ENCODE data around the gene RUSC2. TPM values are rescaled to one million over a fixed set of nuclear protein-coding genes. Genes with fewer than 3 reads are reported as not detected.

RUSC2 gene, protein sequence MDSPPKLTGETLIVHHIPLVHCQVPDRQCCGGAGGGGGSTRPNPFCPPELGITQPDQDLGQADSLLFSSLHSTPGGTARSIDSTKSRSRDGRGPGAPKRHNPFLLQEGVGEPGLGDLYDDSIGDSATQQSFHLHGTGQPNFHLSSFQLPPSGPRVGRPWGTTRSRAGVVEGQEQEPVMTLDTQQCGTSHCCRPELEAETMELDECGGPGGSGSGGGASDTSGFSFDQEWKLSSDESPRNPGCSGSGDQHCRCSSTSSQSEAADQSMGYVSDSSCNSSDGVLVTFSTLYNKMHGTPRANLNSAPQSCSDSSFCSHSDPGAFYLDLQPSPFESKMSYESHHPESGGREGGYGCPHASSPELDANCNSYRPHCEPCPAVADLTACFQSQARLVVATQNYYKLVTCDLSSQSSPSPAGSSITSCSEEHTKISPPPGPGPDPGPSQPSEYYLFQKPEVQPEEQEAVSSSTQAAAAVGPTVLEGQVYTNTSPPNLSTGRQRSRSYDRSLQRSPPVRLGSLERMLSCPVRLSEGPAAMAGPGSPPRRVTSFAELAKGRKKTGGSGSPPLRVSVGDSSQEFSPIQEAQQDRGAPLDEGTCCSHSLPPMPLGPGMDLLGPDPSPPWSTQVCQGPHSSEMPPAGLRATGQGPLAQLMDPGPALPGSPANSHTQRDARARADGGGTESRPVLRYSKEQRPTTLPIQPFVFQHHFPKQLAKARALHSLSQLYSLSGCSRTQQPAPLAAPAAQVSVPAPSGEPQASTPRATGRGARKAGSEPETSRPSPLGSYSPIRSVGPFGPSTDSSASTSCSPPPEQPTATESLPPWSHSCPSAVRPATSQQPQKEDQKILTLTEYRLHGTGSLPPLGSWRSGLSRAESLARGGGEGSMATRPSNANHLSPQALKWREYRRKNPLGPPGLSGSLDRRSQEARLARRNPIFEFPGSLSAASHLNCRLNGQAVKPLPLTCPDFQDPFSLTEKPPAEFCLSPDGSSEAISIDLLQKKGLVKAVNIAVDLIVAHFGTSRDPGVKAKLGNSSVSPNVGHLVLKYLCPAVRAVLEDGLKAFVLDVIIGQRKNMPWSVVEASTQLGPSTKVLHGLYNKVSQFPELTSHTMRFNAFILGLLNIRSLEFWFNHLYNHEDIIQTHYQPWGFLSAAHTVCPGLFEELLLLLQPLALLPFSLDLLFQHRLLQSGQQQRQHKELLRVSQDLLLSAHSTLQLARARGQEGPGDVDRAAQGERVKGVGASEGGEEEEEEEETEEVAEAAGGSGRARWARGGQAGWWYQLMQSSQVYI (N-terminal part only)
- total RNA-seq (2014; rRNA removed) = 31.3 and 31.5 TPM in 2 replicates
- 32.8 TPM for polyA plus RNA-seq (2012)

DNA sequence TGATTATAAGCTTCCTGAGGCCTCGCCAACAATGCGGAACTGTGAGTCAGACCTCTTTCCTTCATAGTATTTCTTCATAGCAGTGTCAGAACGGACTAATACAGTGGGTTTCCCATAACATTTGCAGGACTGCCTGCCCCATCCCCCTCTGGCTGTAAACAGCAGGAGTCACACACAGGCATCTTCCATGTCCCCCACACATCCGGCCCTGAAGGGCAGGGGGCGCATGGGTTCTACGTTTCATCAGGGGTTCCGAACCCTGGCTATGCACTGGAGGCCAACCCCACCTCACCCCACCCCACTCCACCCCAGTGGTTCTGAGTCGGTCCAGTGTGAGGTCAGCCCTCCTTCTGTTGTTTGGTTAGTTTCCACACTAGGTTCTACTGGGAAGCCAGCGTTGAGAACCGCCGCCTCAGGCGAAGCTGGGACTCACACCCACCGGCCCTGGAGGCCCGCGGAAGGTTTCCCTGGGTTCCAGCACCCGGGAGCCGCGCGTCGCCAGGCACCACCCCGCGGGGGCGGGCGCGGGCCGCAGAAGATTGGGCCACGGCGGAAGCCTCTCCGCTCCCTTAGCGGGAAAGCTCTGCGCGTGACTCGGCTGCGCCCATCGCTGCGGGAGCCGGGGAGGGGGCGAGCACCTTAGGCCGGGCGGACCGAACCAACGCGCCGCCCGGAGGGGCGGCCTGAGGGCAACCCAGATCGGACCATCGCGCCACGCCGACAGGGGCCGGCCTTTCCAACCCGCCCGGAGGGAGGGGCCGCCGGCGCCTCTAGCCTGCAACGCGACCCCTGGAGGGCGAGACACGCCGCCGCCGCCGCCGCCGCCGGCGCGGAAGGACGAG lies at the start of gene RUSC2:
Gene RUSC2, plus strand, starts transcription at position 799 of the 842 bp plus-strand sequence. CDS start 56,411 bp downstream, outside the sequence.
- peak; percentile 87 for DNase-seq (ENCODE audit: low read depth)

DNA sequence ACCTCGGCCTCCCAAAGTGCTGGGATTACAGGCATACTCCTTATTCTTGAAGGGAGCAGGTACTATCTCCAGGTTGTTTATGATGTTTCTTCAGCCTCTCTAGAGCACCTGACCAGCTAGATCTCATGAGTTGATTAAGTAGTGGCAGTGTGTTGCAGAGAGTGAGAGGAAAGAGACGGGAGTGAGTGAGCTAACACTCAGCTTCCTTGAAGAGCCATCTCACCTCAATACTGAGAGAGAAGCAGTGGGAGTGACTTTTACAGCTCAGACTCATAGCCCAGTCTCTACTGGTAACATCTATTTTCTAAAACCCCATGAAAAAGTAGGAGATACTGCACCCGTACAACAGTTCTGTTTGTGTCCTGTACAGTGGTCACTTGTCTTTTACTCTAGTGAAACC lies 43.9 kb upstream of the RUSC2 start:
- DNase-seq (ENCODE audit: low read depth) = no peak

DNA sequence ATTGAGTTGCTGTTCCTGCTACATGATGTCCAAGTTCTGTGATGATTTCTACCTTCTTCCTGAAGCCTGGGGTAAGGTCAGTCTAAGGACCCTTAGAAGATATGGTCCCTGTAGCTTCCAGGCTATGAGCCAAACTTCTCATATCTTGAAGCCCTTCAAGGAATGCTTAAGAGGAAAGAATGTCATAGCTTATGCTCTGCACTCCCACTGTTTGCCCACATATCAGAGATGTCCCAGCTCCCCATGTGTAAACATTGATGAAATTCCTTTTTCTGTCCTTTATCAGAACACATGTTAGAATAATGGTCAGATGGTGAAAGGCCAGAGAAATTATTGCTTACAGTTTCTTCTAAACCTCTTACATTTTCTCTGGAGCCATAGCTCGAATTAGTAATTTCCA lies 41.4 kb upstream of the RUSC2 start:
- DNase-seq (ENCODE audit: low read depth) = no peak

DNA sequence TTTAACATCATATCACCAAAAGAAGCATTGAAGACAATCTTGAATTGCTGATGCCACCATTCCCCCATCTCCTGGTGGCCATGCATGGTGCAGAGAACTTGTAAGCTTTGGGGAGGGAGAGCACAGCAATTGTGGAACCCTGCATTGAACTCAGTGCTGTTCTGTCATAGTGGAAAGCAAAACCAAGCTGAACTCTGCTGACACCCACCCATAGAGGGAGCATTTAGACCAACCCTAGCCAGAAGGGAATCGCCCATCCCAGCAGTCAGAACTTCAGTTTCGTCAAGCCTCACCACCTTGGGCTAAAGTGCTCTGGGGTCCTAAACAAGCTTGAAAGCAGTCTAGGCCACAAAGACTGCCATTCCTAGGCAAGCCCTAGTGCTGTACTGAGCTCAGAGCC lies 37.4 kb upstream of the RUSC2 start:
- no peak for DNase-seq (ENCODE audit: low read depth)

DNA sequence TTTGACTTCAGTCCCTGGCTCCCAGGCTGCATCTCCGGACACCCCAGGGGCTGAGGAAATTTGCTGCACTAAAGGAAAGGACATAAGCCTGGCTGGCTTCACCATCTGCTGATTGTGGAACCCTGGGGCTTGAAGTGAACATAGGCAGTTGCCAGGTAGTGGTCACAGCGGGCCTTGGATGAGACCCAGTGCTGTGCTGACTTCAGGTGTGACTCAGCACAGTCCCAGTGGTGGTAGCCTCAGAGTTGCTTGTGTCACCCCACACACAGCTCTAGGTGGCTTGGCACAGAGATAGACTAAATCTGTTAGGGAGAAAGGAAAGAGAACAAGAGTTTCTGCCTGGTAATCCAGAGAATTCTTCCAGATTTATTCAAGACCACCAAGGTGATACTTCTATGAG lies 36.1 kb upstream of the RUSC2 start:
- DNase-seq (ENCODE audit: low read depth) = no peak

DNA sequence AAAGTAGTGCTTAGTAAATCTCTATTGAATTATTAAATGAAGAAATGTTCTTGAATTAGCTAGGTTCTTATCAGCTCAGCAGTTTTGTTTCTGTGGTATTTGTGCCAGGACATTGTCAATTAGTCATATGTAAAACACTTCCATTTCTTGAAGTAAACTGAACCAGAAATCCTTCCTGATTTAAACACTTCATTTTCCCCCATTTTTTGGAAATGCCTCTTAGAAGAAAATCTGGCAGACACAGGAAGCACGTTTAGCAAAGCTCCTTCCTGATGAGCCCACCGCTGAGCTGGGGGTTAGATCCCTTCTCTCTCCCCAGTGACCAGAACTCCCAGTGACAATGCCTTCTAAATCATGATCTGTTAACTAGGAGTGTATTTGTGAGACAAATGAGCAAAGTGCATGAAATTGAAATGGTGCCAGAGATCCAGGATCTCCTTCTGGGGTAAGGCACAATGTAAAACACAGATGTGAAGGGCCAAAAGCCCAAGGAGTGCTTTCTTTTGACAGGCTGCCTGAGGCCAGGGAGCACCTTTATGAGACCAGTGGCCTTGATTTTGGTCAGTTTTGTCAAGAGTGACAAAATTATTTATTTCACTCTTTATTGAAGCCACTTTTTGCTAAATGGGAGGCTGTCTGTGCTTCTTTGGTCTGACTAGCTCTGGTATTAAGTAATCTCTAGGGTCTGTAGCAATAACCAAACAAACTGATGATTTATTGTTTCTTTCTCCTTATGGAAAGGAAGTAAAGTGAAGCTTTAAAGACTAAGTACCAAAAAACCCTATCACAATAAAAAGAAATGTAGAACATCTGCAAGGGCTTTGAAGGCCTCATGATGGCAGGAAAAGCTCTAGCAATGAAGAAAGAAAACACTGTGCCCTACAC lies 25.5 kb upstream of the RUSC2 start:
- peak; percentile 48 for DNase-seq (ENCODE audit: low read depth)

DNA sequence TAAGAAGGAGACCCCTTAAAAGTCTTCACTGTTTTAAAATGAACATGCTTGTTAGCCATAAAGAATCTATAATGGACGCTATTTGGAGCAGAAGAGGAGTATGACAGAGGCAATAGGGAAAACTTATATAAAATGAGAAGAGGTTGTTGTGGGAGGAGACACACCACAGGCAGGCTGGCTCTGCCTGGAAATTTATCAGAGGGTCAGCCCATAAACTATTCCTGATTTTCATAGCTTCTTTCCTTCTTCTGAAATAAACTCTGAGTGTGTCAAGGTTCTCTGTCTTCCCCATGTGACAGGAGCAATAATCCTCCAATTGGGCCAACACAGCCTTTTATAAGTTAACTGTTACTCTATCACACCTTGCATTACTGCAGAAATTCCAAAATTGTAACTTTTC lies 19.6 kb upstream of the RUSC2 start:
- DNase-seq (ENCODE audit: low read depth) = no peak

DNA sequence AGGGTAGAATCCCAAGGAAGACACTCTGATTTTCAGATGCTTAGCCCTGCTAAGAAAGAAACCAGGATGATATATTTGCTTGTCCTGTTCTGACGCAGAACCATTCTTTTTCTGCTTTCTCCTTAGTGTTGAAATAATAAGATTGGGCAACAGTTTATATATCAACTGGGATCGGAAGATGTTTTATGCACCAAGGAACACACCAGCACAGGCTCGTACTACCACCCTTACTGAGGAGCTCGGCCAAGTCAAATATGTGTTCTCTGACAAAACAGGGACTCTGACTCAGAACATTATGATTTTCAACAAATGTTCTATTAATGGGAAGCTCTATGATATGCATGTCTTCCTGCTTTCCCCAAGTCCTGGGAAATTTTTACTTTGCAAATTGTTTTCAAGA lies 19.0 kb upstream of the RUSC2 start:
- DNase-seq (ENCODE audit: low read depth) = peak; percentile 82

DNA sequence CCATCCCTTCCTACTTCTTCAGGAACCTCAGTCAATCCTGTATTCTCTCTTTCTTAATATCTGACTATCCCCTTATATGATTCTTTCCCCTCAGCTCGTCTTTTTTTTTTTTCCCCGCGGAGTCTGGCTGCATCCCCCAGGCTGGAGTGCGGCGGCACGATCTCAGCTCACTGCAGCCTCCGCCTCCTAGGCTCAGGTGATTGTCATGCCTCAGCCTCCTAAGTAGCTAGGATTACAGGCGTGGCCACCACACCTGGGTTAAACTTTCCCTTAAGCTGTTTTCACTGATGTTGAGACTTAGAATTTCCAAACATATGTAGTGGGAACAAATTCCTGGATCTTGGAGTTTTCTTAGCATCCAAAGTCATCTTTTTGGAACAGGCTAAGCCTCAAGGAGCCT lies 13.3 kb upstream of the RUSC2 start:
- no peak for DNase-seq (ENCODE audit: low read depth)

DNA sequence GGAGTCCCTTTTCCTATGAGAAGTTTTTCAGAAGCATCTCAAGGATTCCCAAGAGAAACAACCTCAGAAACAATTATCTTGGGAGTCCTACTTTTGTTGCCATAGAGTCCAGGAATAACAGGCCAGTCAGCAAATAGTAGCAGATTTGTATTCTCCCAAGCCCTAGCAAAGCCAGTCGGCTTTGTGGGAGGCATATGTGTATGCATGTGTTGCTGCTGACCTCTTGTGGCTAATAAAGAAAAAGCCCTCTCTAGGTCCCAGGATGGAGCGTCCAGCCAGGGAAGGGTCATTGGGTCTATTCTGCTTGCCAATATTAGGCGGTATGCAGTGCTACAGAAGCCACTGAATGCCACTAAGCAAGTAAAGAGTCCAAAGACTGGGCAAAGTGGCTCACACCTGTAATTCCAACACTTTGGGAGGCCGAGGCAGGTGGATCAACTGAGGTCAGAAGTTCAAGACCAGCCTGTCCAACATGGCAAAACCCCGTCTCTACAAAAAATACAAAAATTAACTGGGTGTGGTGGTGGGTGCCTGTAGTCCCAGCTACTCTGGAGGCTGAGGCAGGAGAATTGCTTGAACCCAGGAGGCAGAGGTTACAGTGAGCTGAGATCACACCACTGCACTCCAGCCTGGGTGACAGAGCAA lies 12.6 kb upstream of the RUSC2 start:
- DNase-seq (ENCODE audit: low read depth) = peak; percentile 83

DNA sequence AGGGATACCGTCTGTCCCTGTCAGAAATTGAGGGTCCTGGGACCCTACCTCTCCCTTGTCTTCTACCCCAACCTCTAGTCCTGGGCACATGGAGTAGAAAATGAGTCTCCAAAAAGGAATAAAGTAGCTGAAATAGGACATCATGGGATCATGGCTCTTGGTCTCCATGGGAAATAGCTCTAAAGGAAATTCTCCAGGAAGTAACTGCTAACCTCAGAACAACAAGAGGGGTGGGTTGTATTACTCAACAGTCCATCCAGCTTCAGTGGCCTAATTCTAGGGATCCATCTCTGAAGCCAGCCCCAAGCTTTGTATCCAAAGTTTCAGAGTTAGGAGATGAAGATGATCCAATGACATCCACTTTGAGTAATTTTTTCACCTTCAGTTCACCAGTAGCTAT lies 11.0 kb upstream of the RUSC2 start:
- no peak for DNase-seq (ENCODE audit: low read depth)

DNA sequence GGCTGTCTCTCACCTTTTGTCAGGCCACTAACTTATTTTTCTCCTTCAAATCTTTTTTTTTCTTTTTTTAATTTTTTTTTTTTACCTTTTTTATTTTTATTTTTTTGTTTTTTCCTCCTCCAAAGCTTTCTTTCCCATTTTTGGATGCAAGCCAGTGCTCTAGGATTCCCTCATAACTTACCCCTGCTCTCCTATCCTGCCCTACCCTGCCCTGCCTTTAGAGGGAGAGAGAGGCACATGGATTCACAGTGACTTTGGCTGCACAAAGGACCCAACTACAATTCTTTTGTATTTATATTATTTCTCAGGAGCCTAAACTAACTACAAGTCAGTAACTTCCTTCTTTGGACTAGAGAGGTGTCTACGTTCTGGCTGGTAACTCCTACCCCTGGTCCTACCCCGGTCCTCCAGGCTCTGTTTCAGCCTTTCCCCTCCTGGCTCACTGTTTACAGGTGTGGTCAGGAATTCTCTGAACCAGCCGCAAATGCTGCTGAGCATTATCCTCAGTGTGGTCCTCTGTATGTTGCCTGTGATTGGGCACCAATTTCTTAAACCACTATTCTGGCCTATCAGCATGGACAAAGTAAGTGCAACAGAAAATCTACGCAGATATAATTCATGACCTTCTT lies 8.4 kb upstream of the RUSC2 start:
- DNase-seq (ENCODE audit: low read depth) = peak; percentile 71

DNA sequence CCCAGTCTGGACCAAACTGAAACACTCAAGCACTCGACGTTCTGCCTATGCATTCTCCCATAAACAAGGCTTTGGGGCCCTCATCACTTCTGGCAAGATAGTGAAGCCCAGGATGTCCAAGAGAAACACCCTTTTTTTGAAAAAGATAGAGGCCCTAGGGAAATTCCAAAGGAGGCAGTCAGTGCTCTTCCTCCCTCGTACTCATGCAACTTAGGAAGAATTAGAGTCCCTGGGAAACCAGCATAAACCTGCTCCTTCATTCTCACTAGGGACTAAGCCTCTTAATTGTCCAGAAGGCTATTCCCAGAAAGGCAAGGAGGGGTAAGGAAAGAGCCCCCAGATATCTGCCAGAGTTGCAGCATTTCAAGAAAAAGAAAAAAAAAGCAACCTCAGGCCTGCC lies 7.8 kb upstream of the RUSC2 start:
- no peak for DNase-seq (ENCODE audit: low read depth)

DNA sequence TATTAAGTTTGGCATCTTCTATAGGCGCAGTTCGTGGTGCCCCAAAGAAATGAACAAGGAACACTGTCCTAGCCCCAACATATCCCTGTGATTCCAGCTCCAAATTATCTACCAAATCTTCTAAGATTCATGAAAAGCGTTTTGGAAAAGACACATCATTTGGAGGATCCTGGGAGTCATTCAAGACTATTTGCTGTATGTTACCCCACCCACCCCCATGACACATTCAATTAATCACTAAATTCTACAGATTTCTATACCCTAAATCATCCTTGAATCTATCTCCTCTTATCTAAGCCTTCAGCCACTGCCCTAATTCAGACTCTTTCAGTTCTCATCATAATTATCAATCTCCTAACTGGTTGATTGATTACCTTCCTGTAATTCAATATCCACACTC lies 5.5 kb upstream of the RUSC2 start:
- no peak for DNase-seq (ENCODE audit: low read depth)

DNA sequence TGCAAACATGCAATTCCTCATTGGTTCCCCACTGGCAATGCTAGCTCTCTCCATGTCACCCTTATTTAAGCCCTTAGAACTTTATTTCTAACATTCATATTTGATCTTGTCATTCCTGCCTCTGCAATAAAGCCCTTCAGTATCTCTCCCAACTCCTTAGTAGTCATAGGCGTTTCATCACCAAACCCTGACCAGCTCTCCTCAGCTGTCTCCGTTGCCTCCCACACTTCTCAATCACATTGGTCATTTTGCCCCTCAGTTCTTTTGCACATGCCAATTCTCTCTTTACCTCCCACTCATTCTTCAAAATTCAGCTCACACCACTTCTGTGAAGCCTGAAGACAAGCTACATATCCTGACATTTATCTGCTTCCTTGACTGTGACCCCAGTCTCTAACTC lies 2.8 kb upstream of the RUSC2 start:
- DNase-seq (ENCODE audit: low read depth) = peak; percentile 24

DNA sequence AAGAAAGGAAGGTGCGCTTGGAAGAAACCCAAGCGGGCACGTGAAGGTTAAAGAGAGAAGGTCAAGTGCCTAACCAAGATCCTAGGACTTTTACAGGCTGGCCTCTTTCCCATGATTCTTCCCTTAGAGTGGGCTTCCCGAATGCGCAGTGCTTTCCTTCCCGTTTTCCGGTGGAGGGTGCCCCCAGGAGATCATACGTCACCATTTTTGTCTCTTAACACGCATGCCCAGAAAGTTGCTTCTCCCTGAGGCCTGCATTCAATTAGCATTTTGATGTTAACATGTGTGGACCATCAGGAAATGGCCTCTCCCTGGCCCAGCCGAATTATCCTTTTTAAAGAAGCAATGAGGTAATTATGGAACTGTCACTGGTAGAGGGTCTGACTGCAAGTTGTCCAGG lies 1.9 kb upstream of the RUSC2 start:
- DNase-seq (ENCODE audit: low read depth) = no peak

DNA sequence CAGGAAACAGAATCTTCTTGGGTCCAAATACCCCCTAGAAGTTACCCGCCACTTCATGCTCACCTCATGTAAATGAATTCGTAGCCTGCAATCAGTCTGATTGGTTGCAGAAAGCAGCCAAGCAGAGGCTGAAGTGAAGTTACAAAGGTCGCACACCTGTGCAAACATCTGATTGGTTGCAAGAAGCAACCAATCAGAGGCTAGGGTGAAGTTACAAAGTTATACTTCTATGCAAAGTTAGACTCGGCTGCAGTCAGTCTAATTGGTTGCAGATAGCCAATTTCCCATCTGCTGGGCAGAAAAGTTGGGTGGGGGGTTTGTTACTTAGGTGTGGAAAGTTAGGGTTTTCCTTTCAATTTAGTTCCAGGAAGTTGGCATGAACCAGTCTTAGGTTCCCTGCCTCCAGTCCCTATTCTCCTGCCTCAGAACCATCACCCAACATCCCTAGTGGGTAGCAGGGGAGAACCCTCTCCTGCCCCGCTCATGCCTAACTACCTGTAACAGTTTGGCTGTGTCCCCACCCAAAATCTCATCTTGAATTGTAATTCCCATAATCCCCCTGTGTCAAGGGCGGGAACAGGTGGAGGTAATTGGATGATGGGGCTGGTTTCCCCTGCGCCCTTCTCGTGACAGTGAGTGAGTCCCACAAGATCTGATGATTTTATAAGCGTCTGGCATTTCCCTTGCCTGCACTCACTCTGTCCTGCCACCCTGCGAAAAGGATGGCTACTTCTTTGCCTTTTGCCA lies 1.2 kb upstream of the RUSC2 start:
- DNase-seq (ENCODE audit: low read depth) = no peak

Data from LHCN-M2 (cell line).